GM18505 (cell line): ENCODE results near the gene THOC1.

ENCODE experiments used
- ATAC-seq: cut with Tn5 transposase; IDR thresholded peaks from one replicate; pipeline ENCODE4 v1.9.1; 2021; ENCODE audit not compliant: unreplicated experiment
- POLR2A ChIP-seq: IDR thresholded peaks from 4 replicates; pipeline ENCODE4 v1.6.1; 2011; ENCODE audit warnings: borderline replicate concordance; ENCODE audit not compliant: insufficient read depth, insufficient read length; ENCODE audit errors: extremely low read depth

The THOC1 gene

DNA sequence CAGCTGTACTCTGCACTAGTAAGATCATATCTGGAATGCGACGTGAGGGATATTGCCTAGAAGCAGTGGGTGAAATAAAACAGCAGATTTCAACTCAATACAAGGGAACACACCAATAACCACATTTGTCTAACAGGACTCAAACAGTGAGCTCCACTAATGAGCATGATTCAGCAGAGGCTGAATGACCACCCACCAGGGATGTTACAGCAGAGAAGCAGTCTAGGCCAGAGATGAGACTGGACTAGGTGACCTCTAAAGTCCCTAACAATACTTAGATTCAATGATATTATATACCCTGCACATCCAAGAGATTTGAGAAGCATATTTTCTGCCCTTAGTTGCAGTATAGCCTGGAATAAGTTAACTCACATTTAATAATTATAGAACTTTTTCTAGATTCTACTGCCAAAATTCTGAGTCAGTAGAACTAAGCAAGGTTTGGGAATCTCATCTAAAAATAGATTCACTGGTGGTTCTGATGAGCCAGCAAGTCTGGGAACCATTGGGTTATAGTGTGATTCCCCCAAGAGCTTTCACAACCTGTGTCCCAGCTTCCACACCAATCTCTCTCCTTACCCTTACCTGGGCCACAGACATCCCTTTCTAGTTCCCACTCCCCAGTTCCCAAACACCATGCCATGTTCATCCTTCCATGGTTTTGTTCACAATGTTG is 6.3 kb downstream of the THOC1 start:
- no peak for TF ChIP-seq POLR2A
- no peak for ATAC-seq

DNA sequence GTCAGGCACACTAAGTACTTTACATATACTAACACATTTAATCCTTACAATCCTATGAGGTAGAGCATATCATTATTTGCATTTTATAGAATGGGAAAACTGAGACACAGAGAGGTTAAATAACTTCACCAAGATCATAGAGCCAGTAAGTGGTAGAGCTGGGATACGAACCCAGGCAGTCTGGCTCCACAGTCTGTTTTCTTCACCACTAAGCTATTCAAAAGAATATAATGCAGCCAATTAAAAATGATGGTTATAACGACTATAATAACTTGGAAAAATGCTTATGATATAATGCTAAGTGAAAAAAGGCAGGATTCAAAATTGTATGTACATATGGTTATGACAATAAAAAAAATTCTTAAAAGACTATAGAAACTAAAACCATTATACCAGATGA is 7.3 kb downstream of the THOC1 start:
- no peak for TF ChIP-seq POLR2A
- ATAC-seq = no peak

DNA sequence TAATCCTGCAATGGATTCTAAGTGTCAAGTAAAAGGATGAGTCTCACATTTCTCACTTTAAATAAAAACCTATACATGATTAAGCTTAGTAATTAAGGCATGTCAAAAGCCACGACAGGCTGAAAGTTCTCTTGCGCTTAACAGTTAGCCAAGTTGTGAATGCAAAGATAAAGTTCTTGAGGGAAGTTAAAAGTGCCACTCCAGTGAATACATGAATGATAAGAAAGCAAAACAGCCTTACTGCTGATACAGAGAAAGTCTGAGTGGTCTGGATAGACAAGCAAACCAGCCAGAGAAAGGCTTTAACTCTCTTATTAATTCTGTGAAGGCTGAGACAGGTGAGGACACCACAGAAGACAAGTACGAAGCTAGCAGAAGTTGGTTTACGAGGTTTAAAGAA is 12.7 kb downstream of the THOC1 start:
- TF ChIP-seq POLR2A = no peak
- ATAC-seq = no peak

DNA sequence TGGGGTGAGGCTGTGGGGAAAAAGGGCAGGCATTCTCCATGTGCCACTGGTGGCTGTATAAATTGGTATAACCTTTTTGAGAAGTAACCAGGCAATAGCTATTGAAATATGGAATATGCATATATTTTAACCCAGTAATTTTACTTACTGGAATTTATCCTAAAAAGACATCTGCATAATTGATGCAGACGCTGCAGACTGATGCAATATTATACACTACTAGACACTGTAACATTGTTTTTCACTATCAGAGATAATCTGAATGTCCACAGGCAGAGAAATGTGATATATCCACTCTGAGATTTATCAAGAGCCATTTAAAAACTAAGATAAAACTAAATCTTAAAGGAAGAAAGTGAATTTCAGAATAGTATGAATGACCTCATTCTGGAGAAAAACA is 14.7 kb downstream of the THOC1 start:
- ATAC-seq = no peak
- no peak for TF ChIP-seq POLR2A

DNA sequence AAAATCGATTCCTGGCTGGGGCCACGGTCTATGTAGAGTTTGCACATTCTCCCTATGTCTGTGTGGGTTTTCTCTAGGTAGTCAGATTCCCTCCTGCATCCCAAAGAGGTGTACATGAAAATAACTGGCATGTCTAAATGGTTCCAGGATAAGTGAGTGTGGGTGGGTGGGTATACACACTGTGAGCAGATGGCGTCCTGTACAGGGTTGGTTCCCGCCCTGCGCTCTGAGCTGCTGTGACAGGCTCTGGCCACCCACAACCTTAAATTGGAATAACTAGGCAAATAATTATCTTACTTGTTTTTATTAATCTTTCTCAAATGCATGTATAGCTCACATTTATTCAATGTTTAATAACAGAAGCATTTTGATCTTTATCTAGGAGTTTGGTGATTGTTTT is 16.3 kb downstream of the THOC1 start:
- no peak for ATAC-seq
- TF ChIP-seq POLR2A = no peak

DNA sequence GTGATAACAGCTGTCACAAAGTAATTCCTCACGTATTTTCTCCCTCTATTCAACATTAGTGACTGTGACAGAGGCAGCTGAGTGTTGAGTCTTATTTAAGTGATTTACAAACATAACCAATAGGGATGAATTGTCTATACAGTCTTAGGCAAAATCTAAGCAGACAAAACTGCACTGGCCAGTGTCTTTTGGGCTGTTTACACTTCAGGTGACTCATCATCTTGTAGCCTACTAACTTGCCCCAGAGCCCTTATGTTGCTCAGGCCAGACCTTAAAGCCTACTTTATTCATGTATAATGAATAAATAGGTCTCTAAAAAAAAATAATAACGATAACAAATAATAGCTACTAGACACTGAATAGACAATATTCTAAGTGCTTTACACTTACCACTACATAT is 17.2 kb downstream of the THOC1 start:
- TF ChIP-seq POLR2A = no peak
- no peak for ATAC-seq

DNA sequence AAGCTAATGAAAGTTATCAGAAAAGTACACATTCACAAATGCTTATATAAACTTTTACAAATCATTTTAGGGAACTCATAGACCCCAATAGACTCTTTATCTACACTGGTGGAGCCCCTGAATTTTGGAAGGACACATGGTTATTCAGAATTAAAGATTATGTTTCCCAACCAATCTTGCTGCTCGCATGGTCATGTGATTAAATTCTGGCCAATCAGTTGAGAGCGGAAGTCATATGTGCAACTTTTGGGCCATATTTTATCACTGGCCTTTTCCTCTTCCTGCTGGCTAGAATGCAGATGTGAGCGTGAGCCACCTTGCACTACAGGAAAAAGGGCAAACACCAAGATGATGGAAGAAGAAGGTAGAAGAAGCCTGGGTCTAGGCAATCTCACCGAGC is 19.8 kb downstream of the THOC1 start:
- ATAC-seq = no peak
- TF ChIP-seq POLR2A = no peak

DNA sequence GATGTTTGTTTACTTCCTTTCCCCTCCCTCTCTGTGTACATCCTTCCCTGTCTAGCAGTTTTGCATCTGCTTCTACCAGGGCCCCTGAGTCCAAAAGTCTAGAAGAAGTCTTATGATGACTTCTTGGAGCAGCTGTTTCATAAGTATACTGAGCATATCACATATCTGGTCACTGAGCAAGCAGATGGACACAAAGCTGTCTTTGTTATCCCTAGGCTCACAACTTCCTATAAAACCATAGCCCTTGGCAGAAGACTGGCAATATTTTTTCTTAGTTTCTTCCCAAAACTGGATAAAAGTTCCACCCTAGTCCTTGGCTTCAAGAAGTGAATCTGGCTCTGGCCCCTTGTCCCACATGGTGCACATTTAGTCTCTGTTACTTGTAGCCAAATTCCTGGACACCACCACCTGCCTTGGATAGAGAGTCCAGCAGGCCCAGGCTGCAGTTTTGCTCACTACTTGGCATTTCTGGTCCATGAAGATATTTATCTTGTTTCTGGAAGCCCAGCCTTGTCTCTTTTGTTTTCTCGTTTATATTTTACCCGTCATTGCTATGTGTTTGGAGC is 22.5 kb downstream of the THOC1 start:
- no peak for ATAC-seq
- TF ChIP-seq POLR2A = no peak

DNA sequence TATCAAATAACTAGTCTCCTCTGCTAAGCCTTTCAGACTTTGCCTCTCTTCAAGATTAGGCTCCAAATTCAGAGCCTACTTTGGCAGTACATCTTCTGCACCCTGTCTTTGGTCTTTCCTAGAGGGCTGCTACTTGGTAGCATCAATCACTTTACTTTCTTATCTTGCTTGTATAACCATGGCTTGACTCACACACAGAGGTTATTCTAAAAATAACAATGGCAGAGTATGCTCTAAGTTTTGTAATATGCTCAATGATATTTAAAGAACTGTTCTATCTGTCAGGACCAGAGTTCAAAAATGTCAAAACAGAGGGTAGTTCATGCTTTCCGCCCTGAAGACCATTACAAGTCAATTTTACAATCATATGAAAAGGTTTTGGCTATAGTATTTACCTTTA is 27.7 kb downstream of the THOC1 start:
- no peak for TF ChIP-seq POLR2A
- no peak for ATAC-seq

DNA sequence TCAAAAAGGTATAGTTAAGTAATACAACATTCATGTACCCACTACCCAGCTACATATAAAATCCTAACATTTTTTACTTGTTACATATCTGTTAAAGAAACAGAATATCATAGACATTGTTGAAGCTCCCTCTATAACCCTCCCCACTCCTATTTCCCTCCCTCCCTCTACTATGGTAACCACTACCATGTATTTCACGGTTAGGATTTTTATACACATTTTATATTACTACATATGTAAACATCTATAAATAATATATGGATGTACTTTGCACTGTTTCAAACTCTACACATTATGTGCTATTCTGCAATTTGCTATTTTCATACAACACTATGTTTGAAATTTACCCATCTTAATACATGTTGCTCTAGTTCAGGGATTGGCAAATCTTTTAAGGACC is 36.3 kb downstream of the THOC1 start:
- no peak for ATAC-seq
- TF ChIP-seq POLR2A = no peak

DNA sequence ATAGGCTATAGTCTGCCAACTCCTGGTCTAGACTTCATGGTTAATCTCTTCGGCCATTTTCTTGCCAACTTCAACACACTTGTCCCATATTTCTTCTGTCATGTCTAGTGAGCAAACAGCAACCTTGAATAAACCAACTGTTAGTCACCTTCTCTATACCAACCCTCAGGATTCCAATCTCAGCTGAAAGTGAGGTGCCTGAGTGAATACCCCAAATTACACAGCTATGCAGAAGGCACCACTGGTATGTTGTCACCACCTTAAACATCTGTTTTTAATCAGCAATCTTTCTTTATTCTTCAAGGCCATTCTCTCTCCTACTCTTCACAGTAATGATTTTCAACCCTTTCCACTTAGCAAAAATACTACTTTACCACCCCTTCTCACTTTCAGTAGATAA is 39.3 kb downstream of the THOC1 start:
- TF ChIP-seq POLR2A = no peak
- no peak for ATAC-seq

DNA sequence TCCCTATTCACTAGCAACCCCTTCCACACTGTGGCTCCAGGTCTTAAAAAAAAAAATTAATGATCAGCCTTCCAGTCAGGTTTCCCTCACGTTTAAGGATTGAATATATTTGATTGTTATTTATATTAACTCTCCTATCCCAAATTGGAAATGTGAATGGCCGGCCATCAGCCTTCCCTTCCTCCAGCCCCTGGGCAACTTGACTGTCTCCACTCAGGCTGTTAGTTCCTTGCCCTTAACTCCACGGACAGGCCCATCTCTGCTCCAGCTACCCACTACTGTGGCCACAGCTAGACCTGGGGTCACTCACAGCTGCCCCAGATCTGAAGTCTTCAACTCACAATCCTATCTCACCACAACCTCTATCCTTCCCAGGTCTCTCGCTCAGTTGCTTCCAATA is 39.9 kb downstream of the THOC1 start:
- no peak for TF ChIP-seq POLR2A
- ATAC-seq = no peak

DNA sequence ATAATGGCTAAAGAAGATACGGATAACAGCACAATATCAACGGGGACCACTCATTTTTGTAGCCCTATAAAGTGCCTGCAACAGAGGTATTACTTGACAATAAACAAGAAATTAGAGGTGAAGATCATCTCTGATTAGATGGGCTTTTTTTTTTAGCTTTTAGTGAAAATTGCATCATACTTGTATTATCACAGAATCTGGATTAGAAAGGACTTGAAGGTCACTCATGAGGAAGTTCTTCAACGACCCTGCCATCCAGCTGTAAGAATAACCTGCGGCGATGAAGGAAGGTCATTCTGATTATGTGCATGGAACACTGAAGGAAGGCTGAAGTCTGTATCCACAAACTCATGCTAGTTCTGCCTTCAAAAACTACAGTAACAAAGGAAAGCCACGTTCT is 40.5 kb downstream of the THOC1 start:
- no peak for TF ChIP-seq POLR2A
- ATAC-seq = no peak

DNA sequence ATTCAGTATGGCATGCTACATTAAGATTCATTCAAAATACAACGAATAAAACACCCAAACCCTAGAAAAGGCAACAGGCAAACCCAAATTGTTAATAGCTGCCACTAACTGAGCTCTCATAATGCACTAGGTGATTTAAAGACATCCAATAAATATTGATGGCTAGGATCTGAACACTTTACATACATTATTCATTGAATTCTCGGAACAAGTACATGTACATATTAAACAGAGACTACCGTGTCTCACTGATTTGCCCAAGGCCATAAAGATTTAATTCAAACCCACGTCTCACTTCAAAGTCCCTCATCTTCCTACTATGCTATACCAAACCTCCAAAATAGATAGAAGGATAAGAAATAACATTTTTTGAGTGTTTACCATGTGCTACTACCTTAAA is 42.1 kb downstream of the THOC1 start:
- TF ChIP-seq POLR2A = no peak
- ATAC-seq = no peak

DNA sequence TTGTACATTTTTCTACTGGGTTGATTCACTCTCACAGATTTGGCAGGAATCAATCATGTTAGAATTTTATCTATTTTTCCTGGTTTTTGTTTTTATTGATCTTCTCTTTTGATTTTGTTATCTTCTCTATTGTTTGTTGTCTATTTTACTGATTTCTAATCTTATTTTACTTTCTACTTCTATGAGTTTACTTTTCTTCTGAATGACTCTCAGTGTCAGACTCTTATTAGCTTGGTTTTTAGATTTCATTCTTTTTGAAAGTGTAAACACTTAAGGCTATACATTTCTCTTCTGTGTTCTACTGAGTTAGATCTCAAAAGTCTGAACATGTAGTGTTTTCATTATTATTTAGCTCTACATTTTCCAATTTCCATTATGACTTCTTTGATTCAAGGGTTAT is 47.1 kb downstream of the THOC1 start:
- no peak for TF ChIP-seq POLR2A
- no peak for ATAC-seq
